ENCODE data around the gene TRAF3IP1. TPM values are rescaled to one million over a fixed set of nuclear protein-coding genes. Genes with fewer than 3 reads are reported as not detected.
"Not testable (repeated sequence)": the region's sequence is repeated elsewhere in the genome, so short reads cannot be mapped to it uniquely, and the experiment has no call there.

The TRAF3IP1 gene
- polyA plus RNA-seq, 1 donor from 2014 or later: 12.5 TPM

DNA sequence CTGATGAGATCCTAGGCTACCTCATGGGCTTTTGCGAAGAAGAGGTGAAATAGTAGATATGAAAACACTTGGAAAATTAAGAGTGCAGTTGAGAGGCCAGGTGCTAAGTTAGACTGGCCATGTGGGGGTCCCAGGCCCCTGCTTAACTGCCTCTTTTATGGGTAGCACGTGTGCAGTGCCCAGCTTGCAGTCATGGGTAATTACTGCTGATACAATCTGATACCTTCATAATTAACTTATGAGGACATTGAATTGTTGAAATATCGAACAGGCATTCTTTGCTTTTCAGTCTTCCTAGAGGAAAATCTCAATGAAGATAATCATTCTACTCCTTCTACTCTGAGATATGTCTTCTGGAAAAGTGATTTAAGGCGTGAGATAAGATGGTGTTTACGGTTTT lies 11.6 kb downstream of the TRAF3IP1 start:
- H3K27me3 ChIP-seq (ENCODE audit: insufficient read depth, low read depth, low read length): no peaks in the 10 kb centered on the region
- no peaks in the 10 kb centered on the region for H3F3A ChIP-seq (ENCODE audit: insufficient read depth, low read length, poor library complexity, severe bottlenecking)

DNA sequence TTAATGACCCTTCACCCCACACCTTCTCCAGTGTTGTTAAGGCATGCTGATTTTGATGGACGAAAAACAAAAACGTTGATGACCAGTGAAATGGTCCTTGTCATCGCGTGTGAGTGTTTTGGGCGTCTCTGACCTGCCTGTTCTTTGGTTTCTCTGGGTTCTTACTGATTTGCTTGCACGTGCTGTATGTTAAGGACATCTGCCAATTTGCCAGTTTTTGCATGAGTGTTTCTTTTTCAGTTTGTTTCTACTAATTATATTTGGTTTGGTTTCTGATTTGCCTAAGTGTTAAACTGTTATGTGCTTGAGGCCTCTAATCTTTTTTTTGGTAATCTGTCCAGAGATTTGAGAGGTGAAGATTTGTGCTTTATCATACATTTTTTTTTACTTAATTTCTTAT lies 14.6 kb downstream of the TRAF3IP1 start:
- no peaks in the 10 kb centered on the region for H3K9me3 ChIP-seq (ENCODE audit: low read length)
- no peak for TF ChIP-seq RAD21 (conservative IDR thresholded peaks at IDR 0.05)
- no peak for TF ChIP-seq MXI1 (conservative IDR thresholded peaks at IDR 0.05; ENCODE audit: poor library complexity, severe bottlenecking)
- no peak for TF ChIP-seq SMC3 (conservative IDR thresholded peaks at IDR 0.05; ENCODE audit: poor library complexity)
- TF ChIP-seq EP300 (conservative IDR thresholded peaks at IDR 0.05; ENCODE audit: poor library complexity, severe bottlenecking): no peak
- TF ChIP-seq EZH2 (IDR thresholded peaks at IDR 0.05; ENCODE audit: borderline replicate concordance, insufficient read depth, low read length, poor library complexity, severe bottlenecking): no peak
- TF ChIP-seq, protein P1, sequence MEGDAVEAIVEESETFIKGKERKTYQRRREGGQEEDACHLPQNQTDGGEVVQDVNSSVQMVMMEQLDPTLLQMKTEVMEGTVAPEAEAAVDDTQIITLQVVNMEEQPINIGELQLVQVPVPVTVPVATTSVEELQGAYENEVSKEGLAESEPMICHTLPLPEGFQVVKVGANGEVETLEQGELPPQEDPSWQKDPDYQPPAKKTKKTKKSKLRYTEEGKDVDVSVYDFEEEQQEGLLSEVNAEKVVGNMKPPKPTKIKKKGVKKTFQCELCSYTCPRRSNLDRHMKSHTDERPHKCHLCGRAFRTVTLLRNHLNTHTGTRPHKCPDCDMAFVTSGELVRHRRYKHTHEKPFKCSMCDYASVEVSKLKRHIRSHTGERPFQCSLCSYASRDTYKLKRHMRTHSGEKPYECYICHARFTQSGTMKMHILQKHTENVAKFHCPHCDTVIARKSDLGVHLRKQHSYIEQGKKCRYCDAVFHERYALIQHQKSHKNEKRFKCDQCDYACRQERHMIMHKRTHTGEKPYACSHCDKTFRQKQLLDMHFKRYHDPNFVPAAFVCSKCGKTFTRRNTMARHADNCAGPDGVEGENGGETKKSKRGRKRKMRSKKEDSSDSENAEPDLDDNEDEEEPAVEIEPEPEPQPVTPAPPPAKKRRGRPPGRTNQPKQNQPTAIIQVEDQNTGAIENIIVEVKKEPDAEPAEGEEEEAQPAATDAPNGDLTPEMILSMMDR (IDR thresholded peaks at IDR 0.05; ENCODE audit: poor library complexity, severe bottlenecking): no peak
- TF ChIP-seq POLR2AphosphoS5 (IDR thresholded peaks at IDR 0.05): no peak
- TF ChIP-seq, protein P2, sequence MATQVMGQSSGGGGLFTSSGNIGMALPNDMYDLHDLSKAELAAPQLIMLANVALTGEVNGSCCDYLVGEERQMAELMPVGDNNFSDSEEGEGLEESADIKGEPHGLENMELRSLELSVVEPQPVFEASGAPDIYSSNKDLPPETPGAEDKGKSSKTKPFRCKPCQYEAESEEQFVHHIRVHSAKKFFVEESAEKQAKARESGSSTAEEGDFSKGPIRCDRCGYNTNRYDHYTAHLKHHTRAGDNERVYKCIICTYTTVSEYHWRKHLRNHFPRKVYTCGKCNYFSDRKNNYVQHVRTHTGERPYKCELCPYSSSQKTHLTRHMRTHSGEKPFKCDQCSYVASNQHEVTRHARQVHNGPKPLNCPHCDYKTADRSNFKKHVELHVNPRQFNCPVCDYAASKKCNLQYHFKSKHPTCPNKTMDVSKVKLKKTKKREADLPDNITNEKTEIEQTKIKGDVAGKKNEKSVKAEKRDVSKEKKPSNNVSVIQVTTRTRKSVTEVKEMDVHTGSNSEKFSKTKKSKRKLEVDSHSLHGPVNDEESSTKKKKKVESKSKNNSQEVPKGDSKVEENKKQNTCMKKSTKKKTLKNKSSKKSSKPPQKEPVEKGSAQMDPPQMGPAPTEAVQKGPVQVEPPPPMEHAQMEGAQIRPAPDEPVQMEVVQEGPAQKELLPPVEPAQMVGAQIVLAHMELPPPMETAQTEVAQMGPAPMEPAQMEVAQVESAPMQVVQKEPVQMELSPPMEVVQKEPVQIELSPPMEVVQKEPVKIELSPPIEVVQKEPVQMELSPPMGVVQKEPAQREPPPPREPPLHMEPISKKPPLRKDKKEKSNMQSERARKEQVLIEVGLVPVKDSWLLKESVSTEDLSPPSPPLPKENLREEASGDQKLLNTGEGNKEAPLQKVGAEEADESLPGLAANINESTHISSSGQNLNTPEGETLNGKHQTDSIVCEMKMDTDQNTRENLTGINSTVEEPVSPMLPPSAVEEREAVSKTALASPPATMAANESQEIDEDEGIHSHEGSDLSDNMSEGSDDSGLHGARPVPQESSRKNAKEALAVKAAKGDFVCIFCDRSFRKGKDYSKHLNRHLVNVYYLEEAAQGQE (IDR thresholded peaks at IDR 0.05; ENCODE audit: borderline replicate concordance): no peak
- TF ChIP-seq TAF1 (IDR thresholded peaks at IDR 0.05; ENCODE audit: low read depth): no peak
- no peak overlapping the region for H3K4me2 ChIP-seq (ENCODE audit: low read length)
- no peak overlapping the region for H3K9ac ChIP-seq (ENCODE audit: low read length)
- no peaks in the 10 kb centered on the region for H3K9me2 ChIP-seq (ENCODE audit: insufficient read depth, low read length)
- H3F3A ChIP-seq (ENCODE audit: insufficient read depth, low read length, poor library complexity, severe bottlenecking): no peaks in the 10 kb centered on the region
- no peaks in the 10 kb centered on the region for H3K27me3 ChIP-seq (ENCODE audit: insufficient read depth, low read depth, low read length)
- no peaks in the 10 kb centered on the region for H4K20me1 ChIP-seq (ENCODE audit: insufficient read depth)
- no peaks in the 10 kb centered on the region for H3K79me2 ChIP-seq (replicated peaks; ENCODE audit: insufficient read depth, low read length)
- no peak overlapping the region for H2AFZ ChIP-seq (ENCODE audit: low read depth, low read length)
- H3K4me3 ChIP-seq (ENCODE audit: low read length): no peak overlapping the region
- no peak overlapping the region for H3K27ac ChIP-seq (ENCODE audit: low read length)
- H3K36me3 ChIP-seq (ENCODE audit: insufficient read depth, low read length): peaks cover 4% of the 10 kb centered on the region

More for the DNA sequence above, 11.6 kb downstream of the TRAF3IP1 start:
- Histone ChIP-seq H3K36me3 (ENCODE audit: insufficient read depth, low read length) (peaks cover 14% of the 10 kb centered on the region), H3K27ac (ENCODE audit: low read length) (no peak overlapping the region), H3K4me3 (ENCODE audit: low read length) (no peak overlapping the region), H3K9ac (ENCODE audit: low read length) (no peak overlapping the region), H3K79me2 (replicated peaks; ENCODE audit: insufficient read depth, low read length) (peaks cover 3% of the 10 kb centered on the region), H4K20me1 (ENCODE audit: insufficient read depth) (no peaks in the 10 kb centered on the region), H2AFZ (ENCODE audit: low read depth, low read length) (no peak overlapping the region), H3K4me2 (ENCODE audit: low read length) (no peak overlapping the region), H3K9me3 (ENCODE audit: low read length) (no peaks in the 10 kb centered on the region), H3K9me2 (ENCODE audit: insufficient read depth, low read length) (no peaks in the 10 kb centered on the region)
- TF ChIP-seq EZH2 (IDR thresholded peaks at IDR 0.05; ENCODE audit: borderline replicate concordance, insufficient read depth, low read length, poor library complexity, severe bottlenecking) (no peak), MXI1 (conservative IDR thresholded peaks at IDR 0.05; ENCODE audit: poor library complexity, severe bottlenecking) (no peak), EP300 (conservative IDR thresholded peaks at IDR 0.05; ENCODE audit: poor library complexity, severe bottlenecking) (no peak), SMC3 (conservative IDR thresholded peaks at IDR 0.05; ENCODE audit: poor library complexity) (no peak), RAD21 (conservative IDR thresholded peaks at IDR 0.05) (no peak), TAF1 (IDR thresholded peaks at IDR 0.05; ENCODE audit: low read depth) (no peak), POLR2AphosphoS5 (IDR thresholded peaks at IDR 0.05) (no peak)
- TF ChIP-seq, protein P2 (IDR thresholded peaks at IDR 0.05; ENCODE audit: borderline replicate concordance): no peak
- TF ChIP-seq, protein P1 (IDR thresholded peaks at IDR 0.05; ENCODE audit: poor library complexity, severe bottlenecking): no peak

DNA sequence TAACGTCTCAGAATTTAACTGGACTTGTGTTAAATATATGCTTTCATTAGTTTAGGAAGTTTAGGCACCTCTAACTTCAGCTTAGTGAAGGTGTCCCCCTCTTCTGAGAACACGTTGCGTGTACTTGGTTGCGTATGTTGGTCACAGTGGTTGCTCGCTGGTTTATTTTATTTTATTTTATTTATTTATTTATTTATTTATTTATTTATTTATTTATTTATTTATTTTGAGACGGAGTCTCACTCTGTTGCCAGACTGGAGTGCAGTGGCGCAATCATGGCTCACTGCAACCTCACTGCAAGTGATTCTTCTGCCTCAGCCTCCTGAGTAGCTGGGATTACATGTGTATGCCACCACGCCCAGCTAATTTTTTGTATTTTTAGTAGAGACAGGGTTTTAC lies 15.3 kb downstream of the TRAF3IP1 start:
- H3K9me3 ChIP-seq (ENCODE audit: low read length); H2AFZ ChIP-seq (ENCODE audit: low read depth, low read length); H3K27me3 ChIP-seq (ENCODE audit: insufficient read depth, low read depth, low read length); H3K27ac ChIP-seq (ENCODE audit: low read length); H3K4me3 ChIP-seq (ENCODE audit: low read length); H3K9me2 ChIP-seq (ENCODE audit: insufficient read depth, low read length); H3K9ac ChIP-seq (ENCODE audit: low read length); H4K20me1 ChIP-seq (ENCODE audit: insufficient read depth); H3K79me2 ChIP-seq (replicated peaks; ENCODE audit: insufficient read depth, low read length); H3K36me3 ChIP-seq (ENCODE audit: insufficient read depth, low read length); H3F3A ChIP-seq (ENCODE audit: insufficient read depth, low read length, poor library complexity, severe bottlenecking); H3K4me2 ChIP-seq (ENCODE audit: low read length): not testable (repeated sequence)

All from neural cell (in vitro differentiated cells).